Muscle layer of colon (tissue), 2 donors: ENCODE results near the gene RABL3.
"Not testable (repeated sequence)": the region's sequence is repeated elsewhere in the genome, so short reads cannot be mapped to it uniquely, and the experiment has no call there.

Source experiments
- H3K27ac ChIP-seq: one replicate; pipeline ENCODE4 v1.7.0; 2013; ENCODE audit warnings: low read depth, mild to moderate bottlenecking, low read length, moderate library complexity
- H3K27me3 ChIP-seq, 2 donors: one replicate each; pipeline ENCODE4 v1.7.0; 2013; ENCODE audit warnings: low read length in 2 of 2, mild to moderate bottlenecking in 2 of 2; ENCODE audit not compliant: insufficient read depth in 2 of 2, control insufficient read depth in 1 of 2
- H3K36me3 ChIP-seq: one replicate; pipeline ENCODE4 v1.7.0; 2013; ENCODE audit warnings: mild to moderate bottlenecking, low read length; ENCODE audit not compliant: insufficient read depth
- H3K4me1 ChIP-seq: one replicate; pipeline ENCODE4 v1.7.0; 2013; ENCODE audit warnings: mild to moderate bottlenecking, low read length; ENCODE audit not compliant: insufficient read depth
- H3K4me3 ChIP-seq, 2 donors: one replicate each; pipeline ENCODE4 v1.7.0; 2013; ENCODE audit warnings: low read length in 2 of 2, low read depth in 1 of 2, mild to moderate bottlenecking in 1 of 2, moderate library complexity in 1 of 2
- H3K9ac ChIP-seq: one replicate; pipeline ENCODE4 v1.7.0; 2013; ENCODE audit warnings: low read length
- H3K9me3 ChIP-seq: one replicate; pipeline ENCODE4 v1.7.0; 2013; ENCODE audit warnings: mild to moderate bottlenecking, low read length
- donor health status: abdominal sarcoma.
- donor health status: Adenocarcinoma of cecum.

RABL3 gene

GRCh38 chr3:120681506-120682038, 60.7 kb downstream of the RABL3 start:
- no peaks in the 10 kb centered on the region for H3K9me3 ChIP-seq

GRCh38 chr3:120681018-120681417, 61.3 kb downstream of the RABL3 start:
- no peak overlapping the region for H3K4me3 ChIP-seq
- H3K36me3 ChIP-seq = no peaks in the 10 kb centered on the region
- H3K27me3 ChIP-seq = no peaks in the 10 kb centered on the region
- H3K27ac ChIP-seq = no peak overlapping the region
- H3K9ac ChIP-seq = no peak overlapping the region
- H3K9me3 ChIP-seq = no peaks in the 10 kb centered on the region
- H3K4me1 ChIP-seq = peaks cover 12% of the 10 kb centered on the region

More at GRCh38 chr3:120681506-120682038, 60.7 kb downstream of the RABL3 start:
- Histone ChIP-seq H3K36me3 (no peaks in the 10 kb centered on the region), H3K4me3 (no peak overlapping the region), H3K4me1 (peaks cover 12% of the 10 kb centered on the region), H3K27me3 (no peaks in the 10 kb centered on the region), H3K27ac (no peak overlapping the region), H3K9ac (no peak overlapping the region)

- no peak overlapping the region for H3K4me3 ChIP-seq
- no peak overlapping the region for H3K27ac ChIP-seq
- no peaks in the 10 kb centered on the region for H3K36me3 ChIP-seq
- no peaks in the 10 kb centered on the region for H3K27me3 ChIP-seq
- H3K9me3 ChIP-seq = no peaks in the 10 kb centered on the region
- no peak overlapping the region for H3K9ac ChIP-seq
- H3K4me1 ChIP-seq = peaks cover 12% of the 10 kb centered on the region
Observed at GRCh38 chr3:120680193-120680894, 62.0 kb downstream of the RABL3 start.

- Histone ChIP-seq H3K36me3 (no peaks in the 10 kb centered on the region), H3K9ac (no peak overlapping the region), H3K27ac (no peak overlapping the region), H3K4me1 (peaks cover 12% of the 10 kb centered on the region), H3K27me3 (no peaks in the 10 kb centered on the region), H3K4me3 (no peak overlapping the region), H3K9me3 (no peaks in the 10 kb centered on the region)
Observed at GRCh38 chr3:120678984-120679383, 63.3 kb downstream of the RABL3 start.

- no peak overlapping the region for H3K27ac ChIP-seq
- no peak overlapping the region for H3K9ac ChIP-seq
- no peaks in the 10 kb centered on the region for H3K36me3 ChIP-seq
- H3K27me3 ChIP-seq = no peaks in the 10 kb centered on the region
- H3K9me3 ChIP-seq = no peaks in the 10 kb centered on the region
- H3K4me1 ChIP-seq = peaks cover 12% of the 10 kb centered on the region
- H3K4me3 ChIP-seq = no peak overlapping the region
Observed at GRCh38 chr3:120678331-120678947, 63.9 kb downstream of the RABL3 start.

GRCh38 chr3:120677193-120677592, 65.1 kb downstream of the RABL3 start:
- not testable (repeated sequence) for H3K9ac ChIP-seq, H3K27me3 ChIP-seq, H3K4me3 ChIP-seq, H3K36me3 ChIP-seq, H3K27ac ChIP-seq, H3K9me3 ChIP-seq
- peaks cover 12% of the 10 kb centered on the region for H3K4me1 ChIP-seq

DNA sequence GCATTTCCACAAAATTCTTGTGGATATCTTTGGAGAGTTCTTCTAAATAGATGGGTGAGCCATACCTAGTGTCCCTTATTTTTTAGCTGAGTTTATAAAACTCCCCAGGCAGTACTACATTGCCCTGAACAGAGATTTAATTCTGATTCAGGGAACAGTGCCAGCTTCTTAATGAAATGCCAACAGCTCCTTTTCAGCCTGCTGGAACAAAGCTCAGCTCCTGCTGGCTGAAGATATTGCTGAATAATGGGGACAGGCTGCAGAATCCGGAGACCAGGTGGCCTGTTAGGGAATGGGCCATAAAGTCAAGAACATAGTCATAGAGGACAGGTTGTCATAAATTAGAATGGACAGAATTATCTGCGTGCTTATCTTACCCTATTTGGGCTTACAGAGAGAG, 69.2 kb downstream of the RABL3 start:
- no peaks in the 10 kb centered on the region for H3K36me3 ChIP-seq
- no peak overlapping the region for H3K27ac ChIP-seq
- no peak overlapping the region for H3K4me3 ChIP-seq
- no peaks in the 10 kb centered on the region for H3K9me3 ChIP-seq
- H3K4me1 ChIP-seq = peaks cover 2% of the 10 kb centered on the region
- no peak overlapping the region for H3K9ac ChIP-seq
- no peaks in the 10 kb centered on the region for H3K27me3 ChIP-seq

DNA sequence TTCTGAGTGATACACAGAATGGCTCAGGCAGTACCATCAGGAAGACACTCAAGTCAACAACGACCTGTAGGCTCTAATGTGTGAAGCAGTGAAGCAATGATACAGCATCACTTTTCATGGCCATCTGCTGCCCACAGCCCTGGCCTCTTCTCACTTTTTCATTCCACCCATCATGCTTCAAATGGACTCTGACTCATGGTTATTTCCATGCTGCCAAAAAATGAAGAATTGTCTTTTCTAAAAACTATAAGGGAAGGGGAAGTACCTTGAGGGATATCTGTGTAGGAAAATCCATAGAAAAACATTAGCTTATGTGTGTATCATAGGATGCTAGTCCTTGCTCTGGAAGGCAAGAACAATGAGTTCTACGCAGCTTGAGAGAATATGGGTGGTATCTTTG, 71.7 kb downstream of the RABL3 start:
- Histone ChIP-seq H3K4me3 (no peak overlapping the region), H3K27me3 (no peaks in the 10 kb centered on the region)

DNA sequence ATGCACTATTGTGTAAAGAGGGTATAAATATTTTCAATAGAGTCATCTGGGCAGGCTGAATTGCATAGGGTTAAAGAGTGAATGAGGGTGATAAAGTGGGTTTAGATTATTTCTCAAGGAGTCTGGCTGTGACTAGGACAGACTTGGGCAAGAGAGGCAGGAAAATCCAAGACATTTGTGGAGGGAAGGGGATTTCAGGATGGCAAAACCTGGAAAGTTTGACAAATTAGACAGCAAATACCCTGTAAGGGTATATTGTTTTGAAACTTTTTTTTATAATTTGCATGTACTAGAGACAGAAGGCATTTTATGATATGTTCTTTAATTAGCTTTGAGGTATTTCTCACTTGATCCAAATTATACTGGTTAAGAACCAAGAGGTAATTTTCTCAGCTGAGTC, 77.4 kb downstream of the RABL3 start:
- H3K27ac ChIP-seq = no peak overlapping the region
- H3K27me3 ChIP-seq = no peaks in the 10 kb centered on the region
- no peaks in the 10 kb centered on the region for H3K9me3 ChIP-seq
- H3K9ac ChIP-seq = no peak overlapping the region
- H3K4me3 ChIP-seq = no peak overlapping the region
- no peaks in the 10 kb centered on the region for H3K4me1 ChIP-seq
- no peaks in the 10 kb centered on the region for H3K36me3 ChIP-seq

More for the DNA sequence above, 71.7 kb downstream of the RABL3 start:
- Histone ChIP-seq H3K9ac (no peak overlapping the region), H3K4me1 (no peaks in the 10 kb centered on the region), H3K36me3 (no peaks in the 10 kb centered on the region), H3K27ac (no peak overlapping the region), H3K9me3 (no peaks in the 10 kb centered on the region)

- no peaks in the 10 kb centered on the region for H3K9me3 ChIP-seq
- H3K4me3 ChIP-seq = no peak overlapping the region
- no peak overlapping the region for H3K27ac ChIP-seq
- no peaks in the 10 kb centered on the region for H3K36me3 ChIP-seq
- no peaks in the 10 kb centered on the region for H3K27me3 ChIP-seq
- H3K4me1 ChIP-seq = no peaks in the 10 kb centered on the region
- H3K9ac ChIP-seq = no peak overlapping the region
Observed at GRCh38 chr3:120661945-120662344, 80.4 kb downstream of the RABL3 start.

- Histone ChIP-seq H3K4me3 (no peak overlapping the region), H3K9me3 (no peaks in the 10 kb centered on the region), H3K4me1 (no peaks in the 10 kb centered on the region), H3K9ac (no peak overlapping the region), H3K36me3 (no peaks in the 10 kb centered on the region), H3K27ac (no peak overlapping the region), H3K27me3 (no peaks in the 10 kb centered on the region)
Observed at GRCh38 chr3:120661106-120661905, 81.0 kb downstream of the RABL3 start.
